GM03348 (cell line): Measurements from ENCODE around the gene SLC2A3.
"Not testable (repeated sequence)": the region's sequence is repeated elsewhere in the genome, so short reads cannot be mapped to it uniquely, and the experiment has no call there.

Experiments used
- DNase-seq: peaks from one replicate; pipeline ENCODE4 v3.0.0; 2012; ENCODE audit warnings: low spot score

Gene SLC2A3

DNA sequence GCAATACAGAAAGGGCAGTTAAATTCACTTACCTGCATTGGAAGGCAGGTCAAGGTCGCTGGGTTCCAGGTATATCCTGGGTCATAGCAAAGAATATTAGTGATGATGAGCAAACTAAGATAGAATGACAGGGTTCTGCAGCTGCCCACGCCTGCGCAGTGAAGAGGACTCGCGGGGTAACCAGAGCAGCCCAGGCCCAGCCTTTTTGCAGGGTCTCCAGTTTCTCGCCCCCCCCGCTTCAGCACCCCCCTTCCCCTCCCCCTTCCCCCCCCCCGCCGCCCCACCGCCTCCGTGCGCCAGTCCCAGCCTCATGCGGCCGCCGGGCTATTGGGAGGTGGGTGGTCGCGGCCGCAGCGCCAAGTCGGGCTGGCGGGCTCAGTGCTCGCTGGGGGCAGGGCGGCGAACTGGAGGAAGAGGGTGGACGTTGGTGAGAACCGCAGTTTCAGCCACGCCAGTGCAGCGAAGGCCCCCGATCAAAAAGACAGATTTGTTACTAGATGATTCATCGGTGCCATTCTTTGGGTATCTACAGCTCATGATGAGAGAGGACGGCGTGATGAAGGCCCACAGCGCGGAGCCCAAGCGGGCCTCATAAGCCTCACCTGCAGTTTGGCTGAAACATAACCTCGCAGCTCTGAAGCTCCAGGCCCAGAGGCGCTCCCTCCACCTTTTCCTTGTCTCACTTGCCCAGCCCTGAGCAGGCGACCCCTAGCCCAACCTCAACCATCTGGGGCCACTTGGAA lies 20.2 kb downstream of the SLC2A3 start:
- no peak for DNase-seq

DNA sequence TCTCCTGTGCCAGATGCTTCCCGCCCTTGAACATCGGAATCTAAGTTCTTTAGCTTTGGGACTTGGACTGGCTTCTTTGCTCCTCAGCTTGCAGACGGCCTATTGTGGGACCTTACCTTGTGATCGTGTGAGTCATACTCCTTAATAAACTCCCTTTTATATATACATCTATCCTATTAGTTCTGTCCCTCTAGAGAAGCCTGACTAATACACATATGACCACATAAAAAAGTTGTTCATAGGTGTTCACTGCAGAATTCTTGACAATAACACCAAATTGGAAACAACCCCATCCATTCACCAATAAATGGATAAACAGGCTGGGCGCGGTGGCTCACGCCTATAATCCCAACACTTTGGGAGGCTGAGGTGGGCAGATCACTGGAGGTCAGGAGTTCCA lies 25.9 kb downstream of the SLC2A3 start:
- not testable (repeated sequence) for DNase-seq

DNA sequence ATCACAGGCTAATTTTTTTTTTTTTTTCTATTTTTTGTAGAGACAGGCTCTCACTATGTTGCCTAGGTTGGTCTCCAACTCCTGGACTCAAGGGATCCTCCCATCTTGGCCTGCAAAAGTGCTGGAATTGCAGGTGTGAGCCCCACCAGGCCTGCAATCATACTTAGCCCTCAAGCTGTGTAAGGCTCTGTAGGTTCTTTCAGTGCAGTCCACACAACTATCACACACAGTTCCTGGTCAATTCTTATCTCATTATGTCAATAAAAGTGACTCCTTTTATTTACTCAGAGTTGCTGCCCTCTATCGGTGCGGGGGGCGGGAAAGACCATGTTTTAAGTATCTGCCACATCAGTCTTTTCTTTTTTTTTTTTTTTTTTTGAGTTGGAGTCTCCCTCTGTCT lies 29.0 kb downstream of the SLC2A3 start:
- DNase-seq, result peak; percentile 44

DNA sequence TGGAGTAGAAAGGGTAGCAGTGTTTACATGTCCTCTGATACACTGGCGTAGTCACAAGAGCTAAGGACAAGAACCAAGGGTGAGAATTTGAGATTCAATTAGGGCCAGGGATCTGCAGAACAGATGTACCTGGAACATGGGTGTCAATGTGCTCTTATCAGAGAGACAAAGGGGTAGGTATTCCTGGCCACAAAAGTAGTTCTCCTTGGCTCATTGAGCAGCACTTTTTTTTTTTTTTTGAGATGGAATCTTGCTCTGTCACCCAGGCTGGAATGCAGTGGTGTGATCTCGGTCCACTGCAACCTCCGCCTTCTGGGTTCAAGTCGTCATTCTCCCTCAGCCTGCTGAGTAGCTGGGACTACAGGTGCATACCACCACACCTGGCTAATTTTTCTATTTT lies 29.7 kb downstream of the SLC2A3 start:
- not testable (repeated sequence) for DNase-seq

DNA sequence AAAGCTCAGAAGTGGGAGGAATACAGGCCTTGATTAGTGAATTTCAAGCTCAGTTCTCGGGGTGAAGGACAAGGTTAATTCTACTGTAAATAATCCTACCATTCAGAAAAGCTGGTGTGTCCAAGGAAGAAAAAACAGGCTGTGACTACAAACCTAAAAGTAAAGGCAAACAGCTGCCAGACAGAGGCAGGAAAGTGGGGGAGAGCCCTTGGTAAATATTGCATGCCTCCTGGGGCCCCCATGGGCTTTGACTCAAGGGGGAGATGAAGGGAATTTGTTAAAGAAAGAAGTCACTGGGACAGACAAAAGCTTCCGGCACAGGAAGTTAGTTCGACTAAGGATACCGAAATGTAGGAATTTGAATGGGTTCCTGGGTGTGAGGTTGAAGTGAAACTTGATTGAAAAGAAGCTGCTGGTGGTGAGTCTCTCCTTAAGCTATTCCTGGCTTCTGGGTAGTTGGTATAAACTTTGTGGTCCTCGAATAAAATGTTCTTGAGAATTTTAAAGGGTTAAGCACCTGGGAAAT lies 30.3 kb downstream of the SLC2A3 start:
- DNase-seq, result not testable (repeated sequence)

DNA sequence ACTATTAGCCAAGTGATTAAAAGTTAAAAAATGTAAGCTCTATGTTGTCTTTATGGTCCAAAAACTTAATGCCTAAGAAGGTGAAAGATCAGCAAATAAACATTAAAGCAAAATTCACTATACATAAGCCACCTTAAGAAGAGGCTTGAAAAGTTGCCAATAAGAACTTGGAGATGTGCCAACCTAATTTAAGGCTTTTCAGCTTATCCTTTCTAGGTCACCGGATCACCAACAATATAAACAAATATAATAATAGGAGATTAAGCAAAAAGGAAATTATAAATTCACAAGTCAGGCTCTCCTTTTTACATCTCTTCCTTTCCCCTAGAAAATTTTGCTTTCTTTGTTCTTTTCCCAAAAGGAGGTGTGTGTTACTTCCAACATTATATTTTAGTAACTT lies 30.9 kb downstream of the SLC2A3 start:
- DNase-seq, result no peak

DNA sequence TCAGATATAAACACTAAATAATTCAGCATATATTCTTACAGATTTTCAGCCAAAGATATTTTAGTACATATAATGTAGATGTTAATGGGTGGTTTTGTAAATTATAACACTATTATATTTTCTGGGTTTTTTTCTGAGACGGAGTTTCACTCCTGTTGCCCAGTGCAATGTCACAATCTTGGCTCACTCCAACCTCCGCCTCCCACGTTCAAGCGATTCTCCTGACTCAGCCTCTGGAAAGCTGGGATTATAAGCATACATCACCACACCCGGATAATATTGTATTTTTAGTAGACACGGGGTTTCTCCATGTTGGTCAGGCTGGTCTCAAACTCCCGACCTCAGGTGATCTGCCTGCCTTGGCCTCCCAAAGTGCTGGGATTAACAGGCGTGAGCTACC lies 33.6 kb downstream of the SLC2A3 start:
- DNase-seq, result not testable (repeated sequence)

DNA sequence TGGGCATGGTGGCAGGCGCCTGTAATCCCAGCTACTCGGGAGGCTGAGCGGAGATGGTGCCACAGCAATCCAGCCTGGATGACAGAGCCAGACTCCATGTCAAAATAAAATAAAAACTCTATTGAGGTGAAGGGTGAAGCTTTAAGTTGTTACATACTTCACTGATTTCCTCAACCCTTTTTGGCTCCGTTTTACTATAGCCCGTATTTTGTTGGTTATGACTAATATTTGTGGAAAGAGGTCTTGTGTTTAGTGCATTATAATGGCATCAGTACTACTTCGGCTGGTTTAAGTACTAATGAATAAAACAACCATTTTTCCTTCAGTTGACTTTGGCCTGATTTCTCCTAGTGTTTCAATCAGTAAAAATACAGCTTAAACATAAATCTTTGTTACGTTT lies 36.2 kb downstream of the SLC2A3 start:
- DNase-seq, result peak; percentile 58

DNA sequence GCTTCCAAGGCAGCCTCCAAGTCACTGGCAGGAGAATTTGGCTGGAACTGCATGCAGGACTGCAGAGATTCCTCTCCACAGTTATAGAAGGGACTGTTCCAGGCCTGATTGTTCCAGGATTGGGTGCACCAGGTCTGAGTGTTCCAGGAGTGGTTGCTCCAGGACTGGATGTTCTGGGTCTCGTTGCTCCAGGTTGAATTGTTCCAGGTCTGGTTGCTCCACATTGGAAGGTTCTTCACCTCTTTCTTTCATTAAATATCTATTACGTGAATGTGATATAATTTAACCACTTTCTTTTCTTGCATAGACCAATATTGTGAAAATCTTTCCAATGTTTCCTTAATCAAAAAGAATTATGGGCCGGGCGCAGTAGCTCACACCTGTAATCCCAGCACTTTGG lies 39.3 kb downstream of the SLC2A3 start:
- DNase-seq, result not testable (repeated sequence)

DNA sequence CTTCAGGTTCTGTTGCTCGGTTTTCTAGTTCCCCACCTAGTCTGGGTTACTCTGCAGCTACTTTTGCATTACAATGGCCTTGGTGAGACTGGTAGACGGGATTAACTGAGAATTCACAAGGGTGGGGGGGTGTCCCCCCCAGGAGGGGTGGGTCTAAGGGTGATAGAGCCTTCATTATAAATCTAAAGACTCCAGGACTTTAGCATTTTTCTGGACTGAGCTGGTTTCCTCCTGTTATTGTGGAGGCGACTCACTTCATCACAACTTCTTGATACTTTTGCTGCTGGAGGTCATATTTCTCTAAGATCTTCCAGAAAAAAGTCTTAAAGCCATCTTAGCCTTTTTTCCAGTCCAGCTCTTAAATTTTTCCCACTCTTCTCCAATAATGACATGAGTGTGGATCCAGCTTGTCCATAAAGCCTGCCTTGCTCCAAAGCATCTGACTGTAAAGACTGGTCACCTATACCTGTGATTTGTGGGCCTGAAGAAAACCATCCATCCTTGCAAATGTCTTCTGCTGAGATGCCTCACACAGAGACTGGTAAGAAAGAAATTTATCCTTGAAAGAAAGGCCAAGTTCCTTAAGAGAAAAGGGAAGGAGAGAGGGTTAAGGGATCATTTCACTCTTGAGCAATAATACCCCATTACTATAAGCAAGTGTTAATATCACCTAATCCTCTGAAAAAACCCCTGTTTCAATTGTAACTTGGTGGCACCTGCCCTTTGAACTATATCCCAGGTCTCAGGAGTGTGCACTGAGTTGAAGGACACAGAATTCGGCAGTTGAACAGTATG lies 43.6 kb downstream of the SLC2A3 start:
- DNase-seq, result no peak

DNA sequence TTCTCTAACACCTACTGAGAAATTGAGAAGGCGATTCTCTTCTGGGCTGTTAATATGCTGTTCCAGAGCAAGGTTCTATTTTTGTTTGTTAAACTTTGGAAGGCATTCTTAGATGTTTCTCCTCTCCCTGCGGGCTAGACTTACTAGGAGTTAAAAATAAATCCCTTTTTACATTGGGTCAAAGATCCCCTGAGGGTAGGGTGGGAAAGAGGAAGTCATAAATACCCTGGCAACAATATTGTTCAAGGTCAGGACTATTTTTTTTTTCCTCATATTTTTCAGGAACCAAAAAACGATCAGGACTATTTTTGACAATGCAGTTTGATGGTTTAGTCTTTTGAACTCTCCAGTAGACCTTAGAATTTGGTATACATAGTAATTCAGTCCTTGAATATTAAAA lies 51.3 kb downstream of the SLC2A3 start:
- no peak for DNase-seq

DNA sequence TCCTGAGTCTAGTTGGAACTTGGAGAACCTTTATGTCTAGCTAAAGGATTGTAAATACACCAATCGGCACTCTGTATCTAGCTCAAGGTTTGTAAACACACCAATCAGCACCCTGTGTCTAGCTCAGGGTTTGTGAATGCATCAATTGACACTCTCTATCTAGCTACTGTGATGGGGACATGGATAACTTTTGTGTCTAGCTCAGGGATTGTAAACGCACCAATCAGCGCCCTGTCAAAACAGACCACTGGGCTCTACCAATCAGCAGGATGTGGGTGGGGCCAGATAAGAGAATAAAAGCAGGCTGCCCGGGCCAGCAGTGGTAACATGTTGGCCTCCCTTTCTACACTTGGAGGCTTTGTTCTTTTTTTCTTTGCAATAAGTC lies 54.3 kb downstream of the SLC2A3 start:
- DNase-seq, result not testable (repeated sequence)

DNA sequence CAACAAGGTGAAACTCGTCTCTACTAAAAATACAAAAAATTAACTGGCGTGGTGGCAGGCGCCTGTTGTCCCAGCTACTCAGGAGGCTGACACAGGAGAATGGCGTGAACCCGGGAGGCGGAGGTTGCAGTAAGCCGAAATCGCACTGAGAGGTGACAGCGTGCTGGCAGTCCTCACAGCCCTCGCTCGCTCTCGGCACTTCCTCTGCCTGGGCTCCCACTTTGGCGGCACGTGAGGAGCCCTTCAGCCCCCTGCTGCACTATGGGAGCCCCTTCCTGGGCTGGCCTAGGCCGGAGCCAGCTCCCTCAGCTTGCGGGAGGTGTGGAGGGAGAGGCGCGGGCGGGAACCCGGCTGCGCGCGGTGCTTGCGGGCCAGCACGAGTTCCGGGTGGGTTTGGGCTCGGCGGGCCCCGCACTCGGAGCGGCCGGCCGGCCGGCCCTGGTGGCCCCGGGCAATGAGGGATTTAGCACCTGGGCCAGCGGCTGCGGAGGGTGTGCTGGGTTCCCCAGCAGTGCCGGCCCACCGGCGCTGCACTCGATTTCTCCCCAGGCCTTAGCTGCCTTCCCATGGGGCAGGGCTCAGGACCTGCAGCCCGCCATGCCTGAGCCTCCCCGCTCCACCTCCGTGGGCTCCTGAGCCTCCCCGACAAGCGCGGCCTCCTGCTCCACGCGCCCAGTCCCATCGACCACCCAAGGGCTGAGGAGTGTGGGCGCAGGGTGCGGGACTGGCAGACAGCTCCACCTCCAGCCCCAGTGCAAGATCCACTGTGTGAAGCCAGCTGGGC lies 54.8 kb downstream of the SLC2A3 start:
- not testable (repeated sequence) for DNase-seq

DNA sequence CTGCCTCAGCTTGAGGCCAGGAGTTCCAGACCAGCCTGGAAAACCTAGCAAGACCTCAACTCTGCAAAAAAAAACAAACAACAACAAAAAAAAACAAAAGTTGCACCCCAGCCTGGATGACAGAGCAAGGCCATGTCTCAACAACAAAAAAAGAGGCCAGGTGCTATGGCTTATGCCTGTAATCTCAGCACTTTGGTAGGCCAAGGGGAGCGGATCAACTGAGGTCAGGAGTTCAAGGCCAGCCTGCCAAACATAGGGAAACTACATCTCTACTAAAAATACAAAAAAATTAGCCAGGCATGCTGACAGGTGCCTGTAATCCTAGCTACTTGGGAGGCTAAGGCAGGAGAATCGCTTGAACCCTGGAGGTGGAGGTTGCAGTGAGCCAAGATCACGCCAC lies 56.7 kb downstream of the SLC2A3 start:
- no peak for DNase-seq

DNA sequence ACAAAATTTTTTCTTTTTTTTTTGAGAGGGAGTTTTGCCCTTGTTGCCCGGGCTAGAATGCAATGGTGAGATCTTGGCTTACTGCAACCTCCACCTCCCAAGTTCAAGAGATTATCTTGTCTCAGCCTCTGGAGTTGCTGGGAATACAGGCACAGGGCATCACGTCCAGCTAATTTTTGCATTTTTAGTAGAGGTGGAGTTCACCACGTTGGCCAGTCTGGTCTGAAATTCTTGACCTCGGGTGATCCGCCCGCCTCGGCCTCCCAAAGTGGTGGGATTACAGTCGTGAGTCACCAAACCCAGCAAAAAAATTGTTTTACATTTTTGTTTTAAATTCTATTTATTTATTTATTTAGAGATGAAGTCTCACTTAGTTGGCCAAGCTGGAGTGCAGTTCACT lies 58.6 kb downstream of the SLC2A3 start:
- no peak for DNase-seq

DNA sequence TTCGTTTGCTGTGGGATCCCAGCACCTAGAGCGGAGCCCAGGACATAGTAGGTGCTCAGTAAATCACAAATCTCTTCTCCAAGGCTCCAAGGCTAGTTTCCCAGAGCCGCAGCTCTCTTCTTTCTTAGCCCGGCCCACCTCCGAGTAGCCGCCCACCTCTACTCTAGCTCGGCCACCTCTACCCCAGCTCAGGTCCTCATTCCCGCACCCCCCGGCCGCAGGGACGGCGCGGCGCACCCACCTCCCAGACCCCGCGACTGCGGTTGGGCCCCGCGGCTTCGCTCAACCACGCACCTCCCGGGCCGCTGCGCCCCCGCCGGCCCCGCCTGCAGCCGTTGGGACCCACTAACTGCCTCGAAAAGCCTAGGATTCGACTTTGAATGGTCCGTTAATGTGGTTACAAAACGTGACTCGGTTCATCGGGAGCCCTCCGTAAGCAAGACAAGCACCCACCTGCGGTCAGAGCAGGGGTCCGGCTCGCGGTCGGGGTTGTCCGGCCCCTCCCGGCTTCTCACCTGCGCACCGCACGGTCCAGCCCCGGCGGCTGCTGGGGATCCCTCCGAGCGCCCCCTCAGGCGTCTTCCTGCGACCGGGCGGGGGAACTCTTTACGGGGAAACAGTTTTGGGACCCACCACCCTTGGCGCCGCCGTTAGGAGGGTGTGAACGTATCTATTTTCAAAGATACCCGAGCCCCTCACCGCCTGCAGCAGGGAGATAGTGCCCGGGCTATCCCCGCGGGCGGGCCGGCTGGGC lies 63.2 kb downstream of the SLC2A3 start, which contains the start of gene SLC2A14:
TSS of gene SLC2A14 (minus strand) at position 350 of the 754 bp plus-strand sequence. CDS start 3,035 bp downstream, outside the sequence.
- no peak for DNase-seq

DNA sequence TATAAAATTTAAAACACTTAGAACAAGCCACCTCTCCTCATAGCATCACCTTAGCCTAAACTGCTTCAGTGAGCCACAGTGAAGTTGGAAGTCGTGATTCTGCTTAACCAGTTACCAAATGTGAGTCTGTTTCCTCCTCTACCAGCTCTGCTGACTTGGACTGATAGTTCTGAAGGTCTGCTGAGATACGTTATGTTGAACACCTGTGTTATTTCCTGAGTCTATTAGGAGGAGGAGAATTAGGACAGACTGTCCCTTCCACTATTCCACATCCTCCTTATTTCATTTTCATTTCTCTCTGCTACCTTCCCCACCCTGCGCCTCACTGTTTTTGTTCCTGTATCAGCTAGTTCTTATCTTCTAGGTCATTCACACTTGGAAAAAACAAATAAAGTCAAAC lies 65.7 kb downstream of the SLC2A3 start:
- no peak for DNase-seq
